Transverse colon (tissue), 4 donors: ENCODE results near the gene LRRC42.

Experiments used
- EP300 ChIP-seq: sonication (generic); formaldehyde crosslinking; IDR thresholded peaks from one replicate; pipeline ENCODE4 v1.6.1; 2017; ENCODE audit warnings: antibody characterized with exemption, low read depth
- POLR2A ChIP-seq: fragments of 450-650 bp; IDR thresholded peaks from one replicate; pipeline ENCODE4 v1.6.1; 2016; ENCODE audit warnings: antibody characterized with exemption, mild to moderate bottlenecking, moderate library complexity
- POLR2AphosphoS5 ChIP-seq, 3 donors: sonication (generic); formaldehyde crosslinking; IDR thresholded peaks; one replicate each; pipeline ENCODE4 v1.6.1; 2016; ENCODE audit warnings: antibody characterized with exemption in 3 of 3
- TF ChIP-seq, protein P1 (sequence below), 5 experiments: fragments of 200-600 bp in 3 of 5; fragments of 450-650 bp in 2 of 5; sonication (generic) in 3 of 5; IDR thresholded peaks; 1 replicate in 2 of 5; 2 replicates in 3 of 5; pipeline ENCODE4 v1.5.1; 2016 to 2017; ENCODE audit warnings: antibody characterized with exemption in 5 of 5, inconsistent platforms in 3 of 5, mild to moderate bottlenecking in 2 of 5, moderate library complexity in 1 of 5

DNA sequence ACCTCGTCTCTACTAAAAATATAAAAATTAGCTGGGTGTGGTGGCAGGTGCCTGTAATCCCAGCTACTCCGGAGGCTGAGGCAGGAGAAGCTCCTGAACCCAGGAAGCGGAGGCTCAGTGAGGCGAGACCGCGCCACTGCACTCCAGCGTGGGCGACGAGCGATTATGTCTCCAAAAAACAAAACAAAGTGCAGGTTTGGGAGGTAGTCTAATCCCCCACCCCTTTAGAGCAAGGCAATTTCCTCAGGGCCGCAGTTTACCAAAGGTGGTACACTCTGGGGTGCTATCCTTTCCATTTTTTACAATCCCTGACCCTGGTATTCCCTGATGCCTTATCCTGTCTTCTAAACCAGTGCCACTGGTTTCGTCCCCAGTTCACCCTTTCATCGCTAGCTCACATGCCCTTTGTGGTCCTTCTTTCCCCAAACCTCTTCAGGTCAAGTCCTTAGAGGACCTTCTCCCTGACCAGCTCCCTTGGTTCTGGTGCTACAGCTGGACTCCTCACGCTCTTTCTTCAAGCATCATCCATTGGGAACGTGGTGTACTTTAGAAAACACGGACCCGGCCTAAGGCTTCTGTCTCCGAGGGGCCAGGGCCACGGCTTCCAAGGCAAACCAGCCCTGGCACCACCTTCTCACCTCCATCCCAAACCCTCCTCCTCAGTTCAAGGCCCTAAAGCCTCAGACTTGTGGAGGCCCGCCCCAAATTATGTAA, 1.5 kb upstream of the LRRC42 start:
- TF ChIP-seq, protein P1, sequence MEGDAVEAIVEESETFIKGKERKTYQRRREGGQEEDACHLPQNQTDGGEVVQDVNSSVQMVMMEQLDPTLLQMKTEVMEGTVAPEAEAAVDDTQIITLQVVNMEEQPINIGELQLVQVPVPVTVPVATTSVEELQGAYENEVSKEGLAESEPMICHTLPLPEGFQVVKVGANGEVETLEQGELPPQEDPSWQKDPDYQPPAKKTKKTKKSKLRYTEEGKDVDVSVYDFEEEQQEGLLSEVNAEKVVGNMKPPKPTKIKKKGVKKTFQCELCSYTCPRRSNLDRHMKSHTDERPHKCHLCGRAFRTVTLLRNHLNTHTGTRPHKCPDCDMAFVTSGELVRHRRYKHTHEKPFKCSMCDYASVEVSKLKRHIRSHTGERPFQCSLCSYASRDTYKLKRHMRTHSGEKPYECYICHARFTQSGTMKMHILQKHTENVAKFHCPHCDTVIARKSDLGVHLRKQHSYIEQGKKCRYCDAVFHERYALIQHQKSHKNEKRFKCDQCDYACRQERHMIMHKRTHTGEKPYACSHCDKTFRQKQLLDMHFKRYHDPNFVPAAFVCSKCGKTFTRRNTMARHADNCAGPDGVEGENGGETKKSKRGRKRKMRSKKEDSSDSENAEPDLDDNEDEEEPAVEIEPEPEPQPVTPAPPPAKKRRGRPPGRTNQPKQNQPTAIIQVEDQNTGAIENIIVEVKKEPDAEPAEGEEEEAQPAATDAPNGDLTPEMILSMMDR (IDR thresholded peaks at IDR 0.05), result no peak
- TF ChIP-seq POLR2A (no peak), POLR2AphosphoS5 (IDR thresholded peaks at IDR 0.05) (no peak), EP300 (no peak)
